GM12874 (cell line): ENCODE measurements around the gene NUP133.

Experiments used
- TF ChIP-seq, protein P1 (sequence below): IDR thresholded peaks from 2 replicates; pipeline ENCODE4 v1.5.1; 2011; ENCODE audit warnings: low read depth, mild to moderate bottlenecking, control low read depth, low read length, moderate library complexity; ENCODE audit not compliant: insufficient read depth

NUP133 gene

DNA sequence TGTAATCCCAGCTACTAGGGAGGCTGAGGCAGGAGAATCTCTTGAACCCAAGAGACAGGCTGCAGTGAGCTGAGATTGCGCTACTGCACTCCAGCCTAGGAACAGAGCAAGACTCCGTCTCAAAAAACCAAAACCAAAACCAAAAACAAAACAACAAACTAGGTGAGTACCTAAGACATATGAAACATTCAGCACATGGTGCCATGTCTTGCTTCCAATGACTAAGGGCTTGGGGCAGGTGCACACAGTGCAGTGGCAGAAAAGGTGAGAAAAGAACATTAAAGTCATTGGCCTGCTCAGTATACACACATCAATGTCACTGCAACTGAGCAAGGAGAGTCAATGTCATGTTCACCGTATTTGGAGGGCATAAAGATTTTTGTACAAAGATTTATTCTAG, 70.1 kb downstream of the NUP133 start:
- TF ChIP-seq, protein P1, sequence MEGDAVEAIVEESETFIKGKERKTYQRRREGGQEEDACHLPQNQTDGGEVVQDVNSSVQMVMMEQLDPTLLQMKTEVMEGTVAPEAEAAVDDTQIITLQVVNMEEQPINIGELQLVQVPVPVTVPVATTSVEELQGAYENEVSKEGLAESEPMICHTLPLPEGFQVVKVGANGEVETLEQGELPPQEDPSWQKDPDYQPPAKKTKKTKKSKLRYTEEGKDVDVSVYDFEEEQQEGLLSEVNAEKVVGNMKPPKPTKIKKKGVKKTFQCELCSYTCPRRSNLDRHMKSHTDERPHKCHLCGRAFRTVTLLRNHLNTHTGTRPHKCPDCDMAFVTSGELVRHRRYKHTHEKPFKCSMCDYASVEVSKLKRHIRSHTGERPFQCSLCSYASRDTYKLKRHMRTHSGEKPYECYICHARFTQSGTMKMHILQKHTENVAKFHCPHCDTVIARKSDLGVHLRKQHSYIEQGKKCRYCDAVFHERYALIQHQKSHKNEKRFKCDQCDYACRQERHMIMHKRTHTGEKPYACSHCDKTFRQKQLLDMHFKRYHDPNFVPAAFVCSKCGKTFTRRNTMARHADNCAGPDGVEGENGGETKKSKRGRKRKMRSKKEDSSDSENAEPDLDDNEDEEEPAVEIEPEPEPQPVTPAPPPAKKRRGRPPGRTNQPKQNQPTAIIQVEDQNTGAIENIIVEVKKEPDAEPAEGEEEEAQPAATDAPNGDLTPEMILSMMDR, result no peak

DNA sequence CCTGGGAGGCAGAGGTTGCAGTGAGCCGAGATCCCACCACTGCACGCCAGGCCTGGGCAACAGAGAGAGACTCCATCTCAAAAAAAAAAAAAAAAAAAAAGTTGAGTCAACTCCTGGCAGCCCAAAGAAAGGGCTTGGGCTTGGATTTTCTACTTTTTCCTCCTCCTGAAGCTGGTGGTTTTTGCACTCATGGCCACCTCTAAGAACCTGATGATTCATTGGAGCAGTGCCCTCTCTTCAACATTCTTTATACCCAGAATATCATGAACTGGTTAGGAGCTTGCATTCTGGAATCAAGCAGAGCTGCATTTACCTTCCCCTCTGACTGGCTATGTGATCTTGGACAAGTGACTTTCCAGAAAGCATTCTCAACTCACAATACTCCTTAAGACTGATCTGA, 70.7 kb downstream of the NUP133 start:
- TF ChIP-seq, protein P1, result no peak

DNA sequence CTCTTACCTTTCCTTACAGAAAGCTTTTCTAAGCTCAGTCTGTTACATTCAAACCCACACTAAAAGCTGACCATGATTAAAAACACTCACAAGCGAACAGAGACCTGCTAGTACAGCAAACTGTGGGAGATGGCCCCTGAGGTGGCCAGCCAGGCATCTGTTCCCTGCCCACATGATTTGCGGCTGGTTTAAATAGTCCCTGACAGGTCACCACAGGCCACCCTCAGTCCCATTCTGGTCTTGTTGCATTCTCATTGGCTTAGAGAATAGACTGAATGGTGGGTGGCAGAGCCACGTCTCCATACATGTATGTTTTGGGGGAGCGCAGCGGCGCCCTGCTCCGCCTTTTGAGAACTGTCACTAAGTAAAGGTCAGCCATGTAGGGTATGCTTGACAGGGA, 71.9 kb downstream of the NUP133 start:
- TF ChIP-seq, protein P1, result no peak

DNA sequence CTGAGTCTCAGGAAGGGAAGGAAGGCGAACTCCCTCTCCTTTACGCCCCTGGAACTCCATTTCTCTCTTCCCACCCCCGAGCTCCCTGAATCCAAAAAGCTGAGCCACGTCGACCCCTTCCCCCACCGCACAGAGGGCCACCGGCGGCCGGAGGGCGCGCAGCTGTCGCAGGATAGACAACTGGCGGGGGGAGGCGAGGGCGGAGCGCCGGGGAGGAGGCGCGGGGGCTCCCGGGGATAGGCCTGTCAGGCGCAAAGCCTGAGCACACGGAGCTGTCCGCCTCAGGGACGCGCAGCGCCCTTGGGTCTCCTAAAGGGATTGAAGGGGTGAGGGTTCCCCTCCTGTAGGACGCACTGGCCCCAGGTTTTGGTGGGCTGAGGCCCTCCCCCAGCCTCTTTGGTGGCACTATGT, 73.5 kb downstream of the NUP133 start:
- TF ChIP-seq, protein P1, result no peak

DNA sequence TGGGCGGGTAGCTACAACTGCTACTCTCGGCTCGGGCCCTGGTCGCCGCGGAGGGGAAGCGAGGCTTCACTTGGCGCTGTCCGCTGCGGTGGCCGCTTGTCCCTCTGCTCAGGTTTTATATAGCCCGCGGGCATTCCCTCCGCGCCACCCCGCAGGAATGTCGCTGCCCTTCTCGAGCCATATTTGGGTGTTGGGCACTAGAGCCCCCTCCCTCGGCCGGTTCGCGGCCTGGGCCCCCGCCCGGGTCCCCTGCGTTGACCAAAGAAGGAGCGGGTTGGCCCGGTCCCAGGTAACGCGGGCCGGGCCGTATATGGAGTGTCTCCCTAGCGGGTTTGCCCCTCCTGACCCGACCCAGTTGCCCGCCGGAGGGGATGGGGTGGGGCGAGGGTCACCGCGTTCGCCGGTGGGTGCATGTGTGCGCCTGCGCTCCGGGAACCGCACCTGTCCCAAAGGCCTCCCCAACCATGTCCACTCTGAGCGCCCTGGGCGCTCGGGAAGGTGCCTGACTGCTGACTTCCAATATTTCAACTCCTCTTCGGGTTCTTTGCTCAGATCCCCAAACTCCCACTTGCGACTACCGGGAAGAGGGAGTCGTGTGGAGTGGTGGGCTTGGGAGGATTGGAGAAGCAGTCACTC, 74.0 kb downstream of the NUP133 start, which contains the start of gene ACTA1:
TSS of gene ACTA1 (minus strand) at position 90 of the 636 bp plus-strand sequence. CDS start 979 bp downstream, outside the sequence.
- TF ChIP-seq, protein P1, result no peak

DNA sequence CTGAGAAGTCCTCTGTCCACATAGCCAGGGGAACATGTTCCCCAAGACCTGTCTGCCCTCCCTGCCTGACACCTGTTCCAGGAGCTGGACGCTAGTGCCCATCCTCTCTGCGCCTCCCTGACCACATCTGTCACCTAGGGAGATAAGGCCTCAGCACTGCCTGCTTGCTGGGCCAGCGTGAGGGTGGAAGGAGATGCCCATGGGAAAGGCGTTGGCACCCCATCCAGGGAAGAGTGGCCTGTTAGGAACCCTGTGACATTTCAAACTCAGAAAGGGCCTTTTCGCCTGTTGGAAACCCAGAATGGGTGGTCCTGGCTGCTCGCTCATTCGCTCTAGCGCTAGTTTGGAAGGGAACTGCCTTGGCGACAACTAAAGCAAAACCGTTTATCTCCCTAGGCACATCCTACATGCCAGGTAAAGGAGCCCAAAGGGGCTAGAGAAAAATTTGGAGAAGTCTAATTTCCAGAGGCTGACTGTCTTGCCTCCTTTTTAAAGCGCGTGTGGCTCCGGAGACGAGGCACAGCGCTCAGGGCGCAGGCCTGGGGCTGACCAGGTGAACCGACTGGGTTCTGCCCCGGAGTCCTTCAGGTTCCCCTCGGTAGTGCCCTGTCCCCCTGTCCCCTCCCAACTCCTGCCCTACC, 74.7 kb downstream of the NUP133 start:
- TF ChIP-seq, protein P1, result no peak

DNA sequence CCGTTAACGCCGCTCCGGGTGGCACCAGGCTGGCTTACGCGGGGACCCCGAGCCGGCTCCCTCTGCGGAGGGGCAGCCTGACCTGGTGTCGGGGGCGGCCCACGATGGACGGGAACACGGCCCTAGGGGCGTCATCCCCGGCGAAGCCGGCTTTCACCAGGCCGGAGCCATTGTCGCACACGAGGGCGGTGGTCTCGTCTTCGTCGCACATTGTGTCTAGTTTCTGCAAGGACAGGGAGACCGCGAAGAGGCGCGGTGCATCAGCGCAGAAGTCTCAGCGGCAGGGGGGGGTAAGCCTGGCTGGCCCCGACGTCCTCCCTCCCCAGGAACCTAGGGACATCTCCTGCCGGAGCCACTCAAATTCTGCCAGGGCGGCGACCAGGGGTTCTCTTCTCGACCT, 75.2 kb downstream of the NUP133 start:
- TF ChIP-seq, protein P1, result no peak
